HG03439 (cell line): ENCODE measurements around the gene RARB.

ENCODE experiments used
- ATAC-seq: cut with Tn5 transposase; IDR thresholded peaks from one replicate; pipeline ENCODE4 v1.9.1; 2021; ENCODE audit warnings: mild to moderate bottlenecking, moderate library complexity; ENCODE audit not compliant: unreplicated experiment

Gene RARB

DNA sequence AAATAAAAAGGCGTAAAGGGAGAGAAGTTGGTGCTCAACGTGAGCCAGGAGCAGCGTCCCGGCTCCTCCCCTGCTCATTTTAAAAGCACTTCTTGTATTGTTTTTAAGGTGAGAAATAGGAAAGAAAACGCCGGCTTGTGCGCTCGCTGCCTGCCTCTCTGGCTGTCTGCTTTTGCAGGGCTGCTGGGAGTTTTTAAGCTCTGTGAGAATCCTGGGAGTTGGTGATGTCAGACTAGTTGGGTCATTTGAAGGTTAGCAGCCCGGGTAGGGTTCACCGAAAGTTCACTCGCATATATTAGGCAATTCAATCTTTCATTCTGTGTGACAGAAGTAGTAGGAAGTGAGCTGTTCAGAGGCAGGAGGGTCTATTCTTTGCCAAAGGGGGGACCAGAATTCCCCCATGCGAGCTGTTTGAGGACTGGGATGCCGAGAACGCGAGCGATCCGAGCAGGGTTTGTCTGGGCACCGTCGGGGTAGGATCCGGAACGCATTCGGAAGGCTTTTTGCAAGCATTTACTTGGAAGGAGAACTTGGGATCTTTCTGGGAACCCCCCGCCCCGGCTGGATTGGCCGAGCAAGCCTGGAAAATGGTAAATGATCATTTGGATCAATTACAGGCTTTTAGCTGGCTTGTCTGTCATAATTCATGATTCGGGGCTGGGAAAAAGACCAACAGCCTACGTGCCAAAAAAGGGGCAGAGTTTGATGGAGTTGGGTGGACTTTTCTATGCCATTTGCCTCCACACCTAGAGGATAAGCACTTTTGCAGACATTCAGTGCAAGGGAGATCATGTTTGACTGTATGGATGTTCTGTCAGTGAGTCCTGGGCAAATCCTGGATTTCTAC is at the start of gene RARB:
RARB (plus strand) TSS at position 322 of the 847 bp plus-strand sequence; CDS start at position 791, 469 bp downstream.
- no peak for ATAC-seq

GRCh38 chr3:25378786-25379311 is 49.2 kb upstream of the RARB start:
- ATAC-seq = no peak

DNA sequence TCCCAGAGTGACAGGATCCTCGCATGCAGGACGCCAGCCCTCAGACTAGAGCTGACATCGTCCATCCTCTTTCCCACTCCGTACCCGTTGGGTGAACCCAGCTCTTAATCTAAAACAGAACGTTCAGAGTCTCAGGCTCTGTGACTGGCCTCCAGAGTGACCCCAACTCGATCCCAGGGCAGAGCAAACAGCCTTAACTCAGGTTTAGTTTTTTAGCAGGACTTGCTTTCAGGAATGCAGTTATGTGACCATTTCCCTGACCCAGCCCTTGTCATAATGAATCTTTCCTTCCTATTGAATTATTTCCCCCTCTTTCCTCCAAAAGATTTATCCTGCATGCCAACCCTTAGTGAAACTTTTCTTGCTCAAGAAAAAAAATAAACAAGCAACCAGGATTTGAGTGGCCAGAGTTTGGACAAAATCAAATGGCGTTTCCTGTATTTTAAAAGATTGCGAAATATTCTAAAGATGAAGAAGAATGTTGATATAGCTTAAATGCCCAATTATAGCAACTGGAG is 47.8 kb upstream of the RARB start:
- no peak for ATAC-seq

- ATAC-seq = no peak
Observed at GRCh38 chr3:25381083-25381482, 47.0 kb upstream of the RARB start.

GRCh38 chr3:25384471-25384870 is 43.6 kb upstream of the RARB start:
- ATAC-seq = no peak

- ATAC-seq = no peak
Observed at GRCh38 chr3:25385807-25386460, 42.1 kb upstream of the RARB start.

GRCh38 chr3:25386686-25387255 is 41.3 kb upstream of the RARB start:
- no peak for ATAC-seq

- no peak for ATAC-seq
Observed at GRCh38 chr3:25390605-25391004, 37.5 kb upstream of the RARB start.

DNA sequence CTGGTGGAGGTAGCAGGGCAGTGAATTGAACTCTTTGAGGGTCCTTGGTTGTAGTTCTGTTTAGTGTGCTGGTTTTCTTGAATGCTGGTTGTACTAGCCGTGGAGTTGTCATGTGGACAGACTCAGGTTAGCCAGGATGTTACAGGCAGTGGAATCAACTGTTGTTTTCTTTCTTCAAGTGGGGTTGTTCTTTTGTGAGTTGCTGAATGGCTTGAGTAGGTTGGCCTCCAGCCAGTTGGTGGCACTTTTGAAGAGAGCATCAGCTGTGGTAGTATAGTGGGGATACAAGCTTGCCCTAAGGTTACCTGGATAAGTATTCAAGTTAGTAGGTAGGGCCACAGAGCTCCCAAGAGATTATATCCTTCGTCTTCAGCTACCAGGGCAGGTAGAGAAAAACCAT is 31.8 kb upstream of the RARB start:
- ATAC-seq = no peak

GRCh38 chr3:25396686-25397085 is 31.4 kb upstream of the RARB start:
- no peak for ATAC-seq

- ATAC-seq = no peak
Observed at GRCh38 chr3:25397150-25397549, 30.9 kb upstream of the RARB start.

- ATAC-seq = no peak
Observed at GRCh38 chr3:25400587-25400986, 27.5 kb upstream of the RARB start.

DNA sequence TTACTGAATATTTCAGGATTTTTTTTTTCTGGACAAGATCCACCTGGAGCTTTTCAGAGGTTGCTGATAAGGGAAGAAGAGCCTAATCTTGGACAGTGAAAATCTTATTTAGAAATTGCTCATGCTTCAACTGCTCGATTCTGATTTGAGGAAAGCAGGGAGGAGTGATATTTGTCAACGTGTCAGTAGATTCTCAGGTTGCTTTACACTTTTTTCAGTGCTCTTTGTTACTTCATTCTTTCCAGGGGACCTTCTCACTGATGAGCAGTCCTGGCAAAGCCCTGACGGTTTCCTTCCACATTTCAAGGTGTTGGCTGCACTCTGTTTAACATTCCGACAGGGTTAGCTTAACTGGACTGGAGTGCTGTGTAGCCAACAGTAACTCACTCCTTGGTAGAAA is 24.1 kb upstream of the RARB start:
- no peak for ATAC-seq

GRCh38 chr3:25404569-25404968 is 23.5 kb upstream of the RARB start:
- no peak for ATAC-seq

GRCh38 chr3:25405335-25405734 is 22.7 kb upstream of the RARB start:
- no peak for ATAC-seq

DNA sequence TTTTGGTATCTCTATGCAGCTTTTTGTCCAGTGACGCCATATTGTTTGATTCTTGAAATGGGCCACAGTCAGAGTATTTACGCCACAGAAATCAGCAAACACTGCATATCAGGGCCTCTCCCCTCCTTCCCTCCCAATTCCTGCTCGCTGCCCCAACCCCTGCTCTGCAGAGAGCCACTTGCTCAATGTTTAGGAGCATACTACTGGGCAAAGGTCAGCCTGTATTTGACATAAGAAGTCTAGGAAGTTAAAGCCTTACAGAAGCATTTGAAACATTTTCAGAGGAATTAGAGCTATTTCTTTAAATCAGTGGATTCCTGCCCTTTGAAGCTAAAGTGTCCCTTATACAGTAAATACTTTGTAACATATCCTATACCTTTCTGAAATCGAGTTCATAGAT is 17.4 kb upstream of the RARB start:
- ATAC-seq = no peak

DNA sequence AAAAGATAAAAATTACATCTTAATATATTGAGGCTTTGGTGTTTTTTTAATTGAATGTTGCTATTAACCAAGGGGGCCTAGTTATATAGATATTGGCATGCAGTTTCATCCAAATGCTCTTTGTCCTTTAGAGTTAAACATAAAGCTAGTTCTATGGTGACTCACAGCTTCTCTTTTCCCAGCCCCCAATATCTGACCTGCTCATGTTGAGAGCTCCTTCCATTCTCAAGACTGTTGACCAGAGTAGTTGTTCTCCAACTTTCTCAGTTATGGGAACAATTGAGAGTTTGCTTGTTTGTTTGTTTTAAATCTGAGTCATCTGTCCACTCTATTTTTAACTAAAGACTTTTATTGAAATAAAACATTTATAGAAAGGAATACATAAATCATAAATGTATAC is 15.8 kb upstream of the RARB start:
- ATAC-seq = no peak

DNA sequence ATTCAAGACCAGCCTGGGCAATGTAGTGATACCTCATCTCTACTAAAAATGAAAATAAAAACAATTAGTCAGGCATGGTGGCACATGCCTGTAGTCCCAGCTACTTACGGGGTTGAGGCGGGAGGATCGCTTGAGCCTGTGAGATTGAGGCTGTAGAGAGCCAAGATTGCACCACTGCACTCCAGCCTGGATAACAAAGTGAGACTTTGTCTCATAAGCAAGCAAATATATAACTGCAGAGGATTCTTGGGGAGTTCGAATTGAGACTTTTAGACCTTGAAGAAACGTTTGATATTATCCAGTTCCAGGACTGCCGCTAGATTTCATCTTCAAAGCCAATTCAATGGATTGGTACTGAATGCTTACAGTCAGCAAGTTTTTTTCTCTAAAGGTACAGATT is 11.9 kb upstream of the RARB start:
- ATAC-seq = no peak

DNA sequence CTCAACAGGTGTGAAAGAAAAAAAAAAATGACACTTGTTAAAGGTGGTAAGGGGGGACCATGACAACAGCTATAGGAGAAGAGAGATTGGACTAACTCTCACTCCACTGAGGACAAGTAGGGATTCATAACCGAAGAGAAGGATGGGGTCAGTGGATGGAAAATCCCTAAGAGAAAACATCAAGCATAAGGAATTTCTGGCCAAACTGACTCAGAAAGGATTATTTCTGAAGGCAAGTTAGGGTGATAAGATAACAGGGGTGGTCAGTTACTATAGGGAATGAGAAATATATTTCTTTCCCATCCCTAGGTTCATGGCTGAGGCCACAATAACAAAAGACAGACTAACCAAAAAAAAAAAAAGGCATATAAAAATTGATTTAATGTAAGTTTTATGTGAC is 9.5 kb upstream of the RARB start:
- no peak for ATAC-seq

GRCh38 chr3:25419251-25419650 is 8.8 kb upstream of the RARB start:
- no peak for ATAC-seq

DNA sequence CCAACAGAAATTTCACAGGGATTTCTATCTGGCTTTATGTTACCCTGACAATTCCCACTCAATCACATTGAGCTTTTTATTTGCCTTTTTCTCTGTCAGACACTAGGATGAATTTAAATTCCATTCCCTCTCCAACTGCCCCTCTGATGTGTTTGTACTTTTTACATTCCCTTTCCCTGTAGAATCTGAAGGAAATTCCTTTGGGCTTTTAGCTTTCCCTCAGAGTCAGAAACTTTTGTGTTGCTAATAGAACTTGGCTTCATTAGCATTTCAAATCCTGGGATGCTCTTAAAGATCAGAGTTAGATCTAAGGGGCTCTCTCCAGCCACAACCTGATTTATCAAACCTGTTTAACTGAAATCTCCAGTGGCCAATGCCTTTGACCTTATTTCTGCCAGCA is 7.9 kb upstream of the RARB start:
- ATAC-seq = no peak

DNA sequence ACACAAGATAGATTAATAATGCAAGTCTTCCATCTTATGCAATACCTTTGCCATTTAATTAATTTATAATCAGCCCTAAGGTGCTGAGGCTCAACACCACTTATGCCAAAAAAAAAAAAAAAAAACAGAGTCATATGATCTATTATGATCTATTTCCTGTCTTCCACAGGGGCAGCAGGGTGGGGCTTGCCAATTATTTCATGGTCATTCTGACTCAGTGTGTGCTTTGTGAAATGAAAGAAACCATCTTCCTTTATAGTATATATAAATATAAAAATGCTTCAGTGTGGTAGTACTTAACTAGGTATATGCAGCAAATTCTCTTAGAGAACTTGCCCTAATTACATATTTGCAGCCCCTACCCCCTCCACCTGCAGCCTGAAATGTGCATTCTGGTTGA is 7.2 kb upstream of the RARB start:
- ATAC-seq = no peak
